ENCODE data around the gene CCDC190.
"Not testable (repeated sequence)": the region's sequence is repeated elsewhere in the genome, so short reads cannot be mapped to it uniquely, and the experiment has no call there.

Gene CCDC190

DNA sequence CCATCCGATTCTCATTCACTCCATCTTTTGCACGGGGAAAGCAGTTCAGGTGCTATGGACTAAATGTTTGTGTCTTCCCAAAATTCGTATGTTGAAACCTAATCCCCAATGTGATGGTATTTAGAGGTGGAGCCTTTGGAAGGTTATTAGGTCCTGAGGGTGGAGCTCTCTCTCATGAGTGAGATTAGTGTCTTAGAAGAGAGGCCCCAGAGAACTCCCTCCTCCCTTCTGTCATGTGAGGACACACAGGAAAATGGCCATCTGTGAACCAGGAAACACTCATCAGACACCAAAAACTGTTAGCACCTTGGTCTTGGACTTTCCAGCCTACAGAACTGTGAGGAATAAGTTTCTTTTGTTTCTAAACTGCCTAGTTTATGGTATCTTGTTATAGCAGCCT is 15.8 kb upstream of the CCDC190 start:
- DNase-seq, result no peak

- DNase-seq, result no peak
These were observed 13.0 kb upstream of the CCDC190 start for GRCh38 chr1:162873671-162874666.

- no peak for DNase-seq
These were observed 12.0 kb upstream of the CCDC190 start for GRCh38 chr1:162872981-162873380.

- not testable (repeated sequence) for DNase-seq
These were observed 10.4 kb upstream of the CCDC190 start for GRCh38 chr1:162871417-162871816.

DNA sequence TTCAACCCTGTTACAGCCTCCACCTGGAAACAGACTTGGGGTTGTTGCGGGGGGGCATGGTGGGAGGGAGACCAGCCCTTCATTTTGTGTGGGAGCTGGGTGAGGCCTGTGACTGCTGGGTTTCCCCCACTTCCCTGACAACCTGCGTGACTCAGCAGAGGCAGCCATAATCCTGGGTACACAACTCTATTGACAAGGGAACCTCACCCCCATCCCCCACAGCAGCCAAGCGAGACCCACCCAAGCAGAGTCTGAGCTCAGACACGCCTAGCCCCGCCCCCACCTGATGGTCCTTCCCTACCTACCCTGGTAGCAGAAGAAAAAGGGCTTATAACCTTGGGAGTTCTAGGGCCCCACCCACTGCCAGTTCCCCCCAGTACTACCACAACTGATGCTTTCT is 8.0 kb upstream of the CCDC190 start:
- DNase-seq, result no peak

- no peak for DNase-seq
These were observed 650 bp upstream of the CCDC190 start for GRCh38 chr1:162861625-162862024.

DNA sequence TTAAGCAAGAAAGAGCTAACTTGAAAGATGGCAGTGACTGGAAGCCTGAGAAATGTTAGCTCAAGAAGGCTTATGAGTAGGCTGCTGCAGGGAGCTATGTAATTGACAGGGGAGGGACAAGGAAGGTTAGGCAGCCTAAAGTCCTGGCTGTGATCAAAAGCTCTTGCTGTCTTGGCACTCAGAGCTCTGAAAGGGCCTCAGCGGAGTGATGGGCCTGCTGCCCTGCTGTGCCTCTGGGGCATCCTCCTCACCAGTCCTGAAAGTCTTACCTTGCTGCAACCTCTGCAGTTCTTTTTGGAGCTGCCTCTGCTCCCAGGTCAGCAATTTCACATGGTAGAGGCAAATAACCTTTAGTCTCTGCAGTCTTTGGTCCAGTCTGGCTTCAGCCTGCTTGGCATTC is 1.8 kb downstream of the CCDC190 start:
- DNase-seq, result no peak

- DNase-seq, result no peak
These were observed 3.1 kb downstream of the CCDC190 start for GRCh38 chr1:162857850-162858249.

DNA sequence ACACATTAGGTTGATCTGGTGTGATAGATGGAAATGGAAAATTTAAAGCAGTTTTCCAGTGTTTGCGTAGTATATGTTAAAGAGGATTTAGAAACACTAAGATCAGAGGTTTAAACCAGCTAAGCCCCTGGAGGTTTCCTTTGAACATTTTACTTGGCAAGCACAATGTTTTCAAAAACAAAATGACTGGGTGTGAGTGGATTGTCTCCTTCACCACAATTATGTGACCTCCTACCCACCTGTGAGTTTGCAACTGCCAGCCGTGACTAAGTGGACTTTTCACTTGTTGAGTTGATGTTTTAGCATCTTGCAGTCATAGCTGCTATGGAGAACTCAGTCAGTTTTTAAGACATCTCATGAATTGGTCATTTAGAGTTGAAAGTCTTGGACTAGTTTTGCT is 4.7 kb downstream of the CCDC190 start:
- no peak for DNase-seq

- no peak for DNase-seq
These were observed 5.4 kb downstream of the CCDC190 start for GRCh38 chr1:162855461-162856150.

GRCh38 chr1:162854245-162854882 is 6.6 kb downstream of the CCDC190 start:
- DNase-seq, result peak; percentile 52

- no peak for DNase-seq
These were observed 9.6 kb downstream of the CCDC190 start for GRCh38 chr1:162851341-162851740.

- DNase-seq, result no peak
These were observed 11.3 kb downstream of the CCDC190 start for GRCh38 chr1:162849711-162850110.

DNA sequence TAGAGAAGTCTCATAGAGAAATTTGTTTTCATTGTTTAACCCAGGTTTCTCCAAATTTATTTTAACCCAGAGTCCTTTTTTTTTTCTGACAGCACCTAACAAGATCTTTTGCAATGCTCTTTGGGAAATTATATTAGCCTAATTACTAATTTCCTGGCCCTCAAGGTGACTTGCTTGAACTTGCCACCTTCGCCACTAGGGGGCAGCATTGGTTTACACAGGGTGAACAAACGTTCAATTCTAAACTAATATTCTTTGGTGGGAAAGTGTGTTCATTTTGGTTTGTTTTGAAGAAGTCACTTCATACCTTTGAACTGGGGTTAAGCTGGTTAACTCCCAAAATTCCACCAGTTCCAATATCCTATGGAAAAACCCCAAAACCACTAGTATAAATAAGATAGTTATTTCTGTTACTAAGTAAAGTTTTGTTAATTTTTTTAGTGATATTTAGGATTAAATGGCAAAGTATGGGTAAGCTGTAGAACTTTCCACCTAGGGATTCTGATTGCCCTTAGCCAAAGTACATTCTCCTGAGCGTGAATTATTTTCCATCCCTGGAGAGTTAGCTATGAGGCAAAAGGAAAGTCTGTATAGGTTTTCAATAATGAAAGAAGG is 13.0 kb downstream of the CCDC190 start:
- DNase-seq, result peak; percentile 62

- no peak for DNase-seq
These were observed 14.4 kb downstream of the CCDC190 start for GRCh38 chr1:162846256-162847212.

- no peak for DNase-seq
These were observed 16.8 kb downstream of the CCDC190 start for GRCh38 chr1:162844153-162844552.

DNA sequence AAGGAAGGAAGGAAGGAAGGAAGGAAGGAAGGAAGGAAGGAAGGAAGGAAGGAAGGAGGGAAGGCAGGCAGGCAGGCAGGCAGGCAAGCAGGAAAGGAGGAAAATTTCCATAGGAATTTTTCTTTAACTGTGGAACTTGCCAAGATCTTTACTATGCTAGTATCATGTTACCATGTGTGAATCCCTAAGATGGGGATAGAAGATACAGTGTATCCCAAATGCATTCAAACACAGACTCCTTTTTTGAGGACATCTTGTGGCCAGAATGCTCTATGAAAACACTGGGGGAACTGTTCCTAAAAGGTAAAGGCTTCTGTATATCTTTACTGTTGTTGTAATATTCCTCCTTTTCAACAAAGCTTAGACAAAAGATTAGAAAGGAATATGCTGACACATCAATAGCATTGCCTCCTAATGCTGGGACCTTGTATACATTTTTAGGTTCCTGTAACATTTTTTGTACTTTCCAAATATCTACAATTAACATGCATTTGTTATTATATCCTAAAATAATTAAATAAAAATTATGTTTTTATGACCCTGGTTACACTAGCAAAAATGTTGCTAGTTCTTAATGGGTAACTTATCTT is 20.6 kb downstream of the CCDC190 start:
- DNase-seq, result no peak

DNA sequence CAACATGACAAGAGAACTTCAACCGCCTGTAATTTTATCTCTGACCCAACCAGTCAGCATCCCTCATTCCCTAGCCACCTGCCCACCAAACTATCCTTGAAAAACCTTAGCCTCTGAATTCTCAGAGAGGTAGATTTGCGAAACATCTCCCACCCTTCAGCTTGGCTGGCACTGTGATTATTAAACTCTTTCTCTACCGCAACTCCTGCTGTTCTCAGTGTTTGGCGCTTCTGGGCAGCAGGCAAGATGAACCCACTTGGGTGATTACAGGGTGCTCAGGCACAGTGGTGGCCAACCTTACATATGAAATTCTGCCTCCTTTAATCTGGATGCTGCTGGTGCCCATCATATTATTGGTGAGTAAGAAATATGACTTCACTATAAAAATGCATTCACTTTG is 22.1 kb downstream of the CCDC190 start:
- DNase-seq, result no peak

- no peak for DNase-seq
These were observed 25.6 kb downstream of the CCDC190 start for GRCh38 chr1:162835157-162835899.

- no peak for DNase-seq
These were observed 28.5 kb downstream of the CCDC190 start for GRCh38 chr1:162832470-162832869.

DNA sequence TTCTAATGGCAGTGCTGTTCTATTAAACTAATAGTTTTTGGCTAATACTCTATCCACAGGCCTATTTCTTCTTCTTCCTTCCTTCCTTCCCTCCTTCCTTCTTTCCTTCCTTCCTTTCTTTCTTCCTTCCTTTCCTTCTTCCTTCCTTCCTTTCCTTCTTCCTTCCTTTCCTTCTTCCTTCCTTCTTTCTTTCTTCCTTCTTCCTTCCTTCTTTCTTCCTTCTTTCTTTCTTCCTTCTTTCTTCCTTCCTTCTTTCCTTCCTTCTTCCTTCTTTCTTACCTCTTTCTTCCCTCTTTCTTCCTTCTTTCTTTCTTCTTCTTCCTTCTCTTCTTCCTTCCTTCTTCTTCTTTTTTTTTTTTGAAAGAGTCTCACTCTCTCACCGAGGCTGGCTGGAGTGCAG is 31.7 kb downstream of the CCDC190 start:
- DNase-seq, result no peak
